ENCODE data around the gene SCAP. TPM values are rescaled to one million over a fixed set of nuclear protein-coding genes. Genes with fewer than 3 reads are reported as not detected.

The SCAP gene
- total and polyA plus RNA-seq, 2 of the 13 experiments (the other 11 are each of a cell fraction or from before 2014, with no cell fraction given) = 40.4 to 53.3 TPM

DNA sequence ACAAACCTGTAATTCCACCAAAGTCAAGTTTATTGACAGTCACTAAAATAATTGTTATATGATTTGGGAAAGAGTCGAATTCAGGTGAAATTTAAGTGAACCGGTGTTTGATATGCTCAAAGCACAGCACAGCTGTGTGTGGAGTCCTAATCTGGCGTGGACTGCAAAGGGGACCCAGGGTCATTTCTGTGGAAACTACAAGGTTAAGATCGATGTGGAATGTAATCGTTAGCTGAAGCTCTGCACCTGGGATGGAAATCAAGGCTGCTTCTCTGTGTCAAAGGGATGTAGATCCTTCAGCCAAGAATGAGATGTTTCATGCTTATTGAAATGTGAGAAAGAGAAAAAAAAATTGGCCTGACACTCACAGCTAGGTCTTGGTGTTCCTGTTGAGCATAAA, 39.4 kb upstream of the SCAP start:
- 10% methylated on average over 5 of the region's 5 CpGs for WGBS (ENCODE audit: low lambda C conversion rate)
- peak overlapping the region; percentile 57 for H3K4me2 ChIP-seq (ENCODE audit: low read depth, low read length)
- POLR2A ChIA-PET = no interaction called here
- DNase-seq (ENCODE audit: low spot score) = no peak
- H2AFZ ChIP-seq (ENCODE audit: low read length) = peak overlapping the region; percentile 64
- peaks cover 40% of the 10 kb centered on the region for H3K4me1 ChIP-seq (ENCODE audit: insufficient read depth, low read length)
- no peak for FAIRE-seq
- H3K9ac ChIP-seq (ENCODE audit: insufficient read depth, low read depth, low read length) = 0 out of 2 replicates have a peak overlapping the region, but pooled peaks have one; percentile 7
- peak overlapping the region in 1 of 3 experiments; percentile 17; a peak in 2 of 6 replicates for H3K4me3 ChIP-seq (replicated peaks in 1 of 3; ENCODE audit: insufficient read depth in 1 of 3, low read depth in 2 of 3, low read length in 3 of 3)
- TSS peak; percentile 36 for BruUV-seq (replicated peaks)
- H3K27ac ChIP-seq (ENCODE audit: extremely low read length, insufficient read depth, low read length) = peak overlapping the region; percentile 19
- CTCF ChIA-PET (ENCODE audit: low intra/inter-chr PET ratio, low total read pairs) = no interaction called here
- ATAC-seq = no peak
- no peaks in the 10 kb centered on the region for H3K9me3 ChIP-seq (ENCODE audit: low read length)
- H3K79me2 ChIP-seq (ENCODE audit: insufficient read depth, low read length) = peaks cover 15% of the 10 kb centered on the region
- in situ Hi-C loops (cut with HindIII; ENCODE audit: extremely low pct_ligation_motif_present, low pct_unique_long_range_greater_than_20kb) (loop anchor here (5.0 kb wide), 1 partner anchor 277 kb away; no protein-coding TSS in a partner anchor), intact Hi-C loops (cut with micrococcal nuclease; ENCODE audit: unreplicated experiment) (no loop called here)
- H4K20me1 ChIP-seq (ENCODE audit: insufficient read depth, low read length) = no peaks in the 10 kb centered on the region
- no peaks in the 10 kb centered on the region; a peak in 1 of 5 replicates for H3K27me3 ChIP-seq (ENCODE audit: control insufficient read depth in 1 of 2, insufficient read depth in 2 of 2, low read length in 2 of 2)
- H3K36me3 ChIP-seq (replicated peaks in 1 of 2; ENCODE audit: control insufficient read depth in 1 of 2, insufficient read depth in 2 of 2, low read length in 2 of 2) = peaks cover 0 to 6% of the 10 kb centered on the region in 2 experiments; a peak in 2 of 5 replicates
- TF ChIP-seq SUZ12 (IDR thresholded peaks at IDR 0.05; ENCODE audit: low read depth, low read length) = no peak
- peak; percentile 37; the same call in 1 of the 2 replicates for TF ChIP-seq SALL1 (CRISPR knock-in tag; IDR thresholded peaks at IDR 0.05)
- no peak for TF ChIP-seq SP140L (CRISPR knock-in tag; IDR thresholded peaks at IDR 0.05; ENCODE audit: borderline replicate concordance)
- TF ChIP-seq RXRB (CRISPR knock-in tag; IDR thresholded peaks at IDR 0.05; ENCODE audit: borderline replicate concordance) = 0 out of 2 replicates have a peak, but pooled peaks have one; percentile 12
- TF ChIP-seq ZNF24 (IDR thresholded peaks at IDR 0.05) = no peak
- TF ChIP-seq HOXA5 (CRISPR knock-in tag; IDR thresholded peaks at IDR 0.05) = no peak
- no peak for TF ChIP-seq TRAFD1 (CRISPR knock-in tag; IDR thresholded peaks at IDR 0.05; ENCODE audit: borderline replicate concordance)
- TF ChIP-seq CREM (IDR thresholded peaks at IDR 0.05) = no peak
- TF ChIP-seq CREM (CRISPR knock-in tag; IDR thresholded peaks at IDR 0.05) = no peak
- no peak for TF ChIP-seq GABPB1 (CRISPR knock-in tag; IDR thresholded peaks at IDR 0.05)
- no peak for TF ChIP-seq KLF15 (CRISPR knock-in tag; IDR thresholded peaks at IDR 0.05; ENCODE audit: borderline replicate concordance)
- TF ChIP-seq SRSF9 (IDR thresholded peaks at IDR 0.05; ENCODE audit: borderline replicate concordance, insufficient read depth, low read depth, low read length, poor library complexity, severe bottlenecking) = no peak
- TF ChIP-seq DDIT3 (CRISPR knock-in tag; IDR thresholded peaks at IDR 0.05) = no peak
- TF ChIP-seq ZGPAT (CRISPR knock-in tag; IDR thresholded peaks at IDR 0.05) = no peak
- no peak for TF ChIP-seq ZNF496 (CRISPR knock-in tag; IDR thresholded peaks at IDR 0.05; ENCODE audit: insufficient replicate concordance)
- TF ChIP-seq, protein P1, sequence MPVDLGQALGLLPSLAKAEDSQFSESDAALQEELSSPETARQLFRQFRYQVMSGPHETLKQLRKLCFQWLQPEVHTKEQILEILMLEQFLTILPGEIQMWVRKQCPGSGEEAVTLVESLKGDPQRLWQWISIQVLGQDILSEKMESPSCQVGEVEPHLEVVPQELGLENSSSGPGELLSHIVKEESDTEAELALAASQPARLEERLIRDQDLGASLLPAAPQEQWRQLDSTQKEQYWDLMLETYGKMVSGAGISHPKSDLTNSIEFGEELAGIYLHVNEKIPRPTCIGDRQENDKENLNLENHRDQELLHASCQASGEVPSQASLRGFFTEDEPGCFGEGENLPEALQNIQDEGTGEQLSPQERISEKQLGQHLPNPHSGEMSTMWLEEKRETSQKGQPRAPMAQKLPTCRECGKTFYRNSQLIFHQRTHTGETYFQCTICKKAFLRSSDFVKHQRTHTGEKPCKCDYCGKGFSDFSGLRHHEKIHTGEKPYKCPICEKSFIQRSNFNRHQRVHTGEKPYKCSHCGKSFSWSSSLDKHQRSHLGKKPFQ (CRISPR knock-in tag; IDR thresholded peaks at IDR 0.05; ENCODE audit: insufficient replicate concordance) = no peak
- no peak for TF ChIP-seq E2F5 (CRISPR knock-in tag; conservative IDR thresholded peaks at IDR 0.05)

Measured in HepG2 (cell line).